Middle frontal gyrus (tissue), 1 donor: Measurements from ENCODE around the gene SPCS1.
"Not testable (repeated sequence)": the region's sequence is repeated elsewhere in the genome, so short reads cannot be mapped to it uniquely, and the experiment has no call there.

Experiments
- DNase-seq: peaks from one replicate; pipeline ENCODE4 v3.0.0-alpha.2; 2015; ENCODE audit warnings: low spot score; ENCODE audit errors: extremely low spot score

Gene SPCS1

GRCh38 chr3:52694528-52695189, 11.2 kb upstream of the SPCS1 start:
- DNase-seq: no peak

DNA sequence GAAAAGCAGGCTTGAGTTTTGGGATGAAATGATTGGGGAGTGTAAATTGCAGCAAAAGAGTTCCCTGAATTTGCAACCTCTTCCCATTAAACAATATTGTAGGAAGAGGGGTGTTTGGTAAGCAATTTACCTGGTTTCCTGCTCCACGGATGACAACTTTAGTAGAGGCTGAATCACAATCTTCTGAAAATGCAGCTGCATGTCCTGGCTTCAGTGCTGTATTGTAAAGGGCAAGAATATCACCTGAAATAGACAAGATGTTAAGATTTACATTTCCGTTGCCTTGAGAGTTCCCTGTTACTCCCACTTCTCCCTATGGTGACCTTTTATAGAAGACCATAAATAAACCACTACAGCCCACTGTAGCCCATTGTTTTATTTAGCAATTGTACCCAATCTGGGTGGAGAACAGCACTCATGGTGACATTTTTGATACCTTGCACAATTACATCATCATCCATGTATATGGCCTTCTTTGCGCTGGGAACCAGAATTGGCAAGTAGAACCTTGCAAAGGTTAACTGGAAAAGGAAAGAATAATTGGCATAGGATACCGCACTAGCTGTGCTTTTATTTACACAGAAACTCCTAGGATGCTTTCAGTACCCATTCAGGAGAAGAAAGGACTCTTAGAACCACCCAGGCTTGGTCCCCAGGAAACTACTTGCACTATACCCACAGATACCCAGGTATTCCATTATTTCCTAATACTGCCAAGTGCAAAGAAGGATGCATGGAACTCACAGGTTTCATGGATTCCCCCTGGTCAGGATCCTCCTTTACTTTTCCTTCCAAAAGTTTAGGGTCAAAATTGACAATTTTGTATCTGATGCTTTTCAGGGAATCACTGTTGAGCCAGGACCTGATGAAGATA, 9.9 kb upstream of the SPCS1 start:
- DNase-seq: no peak

DNA sequence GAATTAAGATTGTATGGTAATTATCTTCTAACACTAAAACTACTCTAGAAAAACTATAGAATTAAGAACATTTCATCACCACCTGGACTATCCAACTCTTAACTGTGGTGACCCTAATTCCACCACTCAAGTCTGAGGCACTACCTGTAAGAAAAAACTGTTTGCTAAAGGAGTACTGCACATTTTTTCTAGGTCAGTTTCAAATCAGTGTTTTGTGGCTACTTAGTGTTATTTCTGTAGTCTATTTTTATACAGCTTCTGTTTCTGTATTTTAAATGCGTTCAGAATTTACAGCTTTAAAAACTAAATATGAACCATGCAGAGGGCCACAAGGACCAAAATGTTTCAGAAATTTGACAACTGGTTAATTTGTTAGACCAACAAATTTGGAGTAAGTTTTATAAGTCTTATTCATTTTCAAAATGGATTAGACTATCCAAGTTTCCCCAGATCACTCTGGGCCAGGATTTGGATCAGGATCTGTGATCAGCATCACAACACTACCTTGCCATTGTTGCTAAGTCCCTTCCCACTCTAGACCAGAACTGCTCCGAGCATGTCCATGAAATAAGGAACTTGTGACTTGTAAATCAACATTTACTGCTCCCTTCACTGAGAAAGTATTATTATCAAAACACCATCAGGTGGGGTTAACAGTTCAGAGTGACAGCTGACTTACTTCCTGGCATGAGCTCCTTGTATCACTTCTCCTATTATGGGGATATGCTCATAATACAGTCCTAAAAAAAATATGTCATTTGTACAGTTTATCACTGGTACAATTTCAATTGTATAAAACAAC, 8.9 kb upstream of the SPCS1 start:
- no peak for DNase-seq

- DNase-seq: no peak
Measured at GRCh38 chr3:52697632-52697965, 8.3 kb upstream of the SPCS1 start.

GRCh38 chr3:52703341-52703740, 2.6 kb upstream of the SPCS1 start:
- DNase-seq: no peak

- no peak for DNase-seq
Measured at GRCh38 chr3:52704611-52705437, 1.1 kb upstream of the SPCS1 start.

- no peak for DNase-seq
Measured at GRCh38 chr3:52705438-52705687, 543 bp upstream of the SPCS1 start.

- no peak for DNase-seq
Measured at GRCh38 chr3:52707585-52707984, 1.7 kb downstream of the SPCS1 start.

GRCh38 chr3:52710512-52710911, 4.6 kb downstream of the SPCS1 start:
- no peak for DNase-seq

DNA sequence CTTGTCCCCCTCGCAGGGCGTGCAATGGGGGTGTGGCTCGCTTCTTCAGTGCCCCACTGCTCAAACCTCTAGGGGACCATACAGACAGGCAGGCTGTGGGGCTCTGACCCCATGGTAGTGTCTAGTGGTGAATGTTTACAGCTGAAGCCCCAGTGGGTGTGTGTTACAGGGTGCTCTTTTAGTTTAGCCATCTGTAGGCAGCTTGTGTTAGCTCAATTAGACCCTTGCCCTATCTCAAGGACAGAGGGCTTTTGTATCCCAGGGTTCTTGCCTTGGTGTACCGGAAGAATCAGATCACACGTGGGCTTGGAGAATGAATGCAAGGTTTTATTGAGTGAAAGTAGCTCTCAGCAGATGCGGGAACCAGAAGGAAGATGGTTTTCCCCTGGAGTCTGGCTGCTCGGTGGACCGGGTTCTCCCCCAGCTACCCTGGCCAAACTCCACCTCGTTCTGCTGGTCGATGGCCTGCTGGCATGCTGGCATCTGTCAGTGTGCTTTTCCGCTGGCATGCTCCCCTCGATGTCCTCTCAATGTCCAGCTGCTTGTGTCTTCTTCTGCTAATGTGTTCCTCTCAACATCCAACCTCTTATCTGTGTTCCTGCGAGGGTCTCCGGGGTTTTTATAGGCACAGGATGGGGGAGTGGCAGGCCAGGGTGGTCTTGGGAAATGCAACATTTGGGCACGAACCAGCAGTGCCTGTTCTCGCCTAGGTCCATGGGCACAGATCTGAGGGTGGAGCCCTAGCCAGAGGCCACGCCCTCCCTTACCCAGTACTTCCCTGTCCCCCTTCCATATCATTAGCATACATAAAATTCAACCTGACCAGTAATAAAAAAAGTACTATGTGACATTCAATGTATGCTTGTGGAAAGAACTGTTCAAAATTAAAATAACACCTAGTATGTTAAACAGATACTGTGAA, 6.6 kb downstream of the SPCS1 start:
- DNase-seq: no peak

GRCh38 chr3:52714335-52715302, 8.7 kb downstream of the SPCS1 start:
- DNase-seq: no peak

- no peak for DNase-seq
Measured at GRCh38 chr3:52715714-52716305, 9.9 kb downstream of the SPCS1 start.

DNA sequence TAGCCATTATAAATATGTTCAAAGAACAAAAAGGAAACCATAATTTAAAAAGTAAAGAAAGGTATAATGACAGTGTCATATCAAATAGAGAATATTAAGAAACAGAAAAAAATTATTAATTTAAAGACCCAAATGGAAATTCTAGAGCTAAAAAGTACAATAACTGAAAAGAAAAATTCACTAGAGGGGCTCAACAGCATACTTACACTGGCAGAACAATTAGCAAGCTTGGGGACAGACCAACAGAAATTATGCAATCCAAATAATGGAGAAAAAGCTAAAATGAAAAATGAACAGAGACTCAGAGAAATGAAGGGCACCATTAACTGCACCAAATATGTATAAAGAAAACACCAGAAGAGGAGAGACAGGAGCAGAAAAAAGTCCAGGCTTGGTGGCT, 13.7 kb downstream of the SPCS1 start:
- DNase-seq: no peak

GRCh38 chr3:52721002-52721729, 15.3 kb downstream of the SPCS1 start:
- DNase-seq: no peak

DNA sequence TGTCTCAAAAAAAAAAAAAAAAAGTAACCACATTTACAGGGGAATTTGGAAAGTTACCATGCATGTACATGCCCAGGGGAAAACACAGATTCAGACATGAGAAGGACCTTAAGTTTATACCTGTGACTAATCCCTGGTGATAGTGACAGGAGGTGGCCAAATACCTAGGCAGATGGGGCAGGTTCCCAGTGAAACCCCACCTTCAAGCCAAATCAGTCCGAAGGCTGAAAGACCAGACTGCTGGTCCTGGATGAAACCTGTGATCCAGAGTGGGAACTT, 15.8 kb downstream of the SPCS1 start:
- DNase-seq: no peak

GRCh38 chr3:52722491-52722890, 16.6 kb downstream of the SPCS1 start:
- DNase-seq: no peak

DNA sequence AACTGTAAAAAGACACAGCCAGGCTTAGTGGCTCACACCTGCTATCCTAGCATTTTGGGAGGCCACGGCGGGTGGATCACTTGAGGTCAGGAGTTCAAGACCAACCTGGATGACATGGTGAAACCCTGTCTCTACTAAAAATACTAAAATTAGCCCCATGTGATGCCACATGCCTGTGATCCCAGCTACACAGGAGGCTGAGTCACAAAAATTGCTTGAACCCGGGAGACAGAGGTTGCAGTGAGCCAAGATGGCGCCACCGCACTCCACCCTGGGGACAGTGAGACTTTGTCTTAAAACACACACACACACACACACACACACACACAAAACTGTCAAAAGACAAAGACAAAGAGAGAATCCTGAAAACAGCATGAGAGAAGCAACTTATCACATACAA, 18.0 kb downstream of the SPCS1 start:
- no peak for DNase-seq

GRCh38 chr3:52724511-52724910, 18.6 kb downstream of the SPCS1 start:
- no peak for DNase-seq

DNA sequence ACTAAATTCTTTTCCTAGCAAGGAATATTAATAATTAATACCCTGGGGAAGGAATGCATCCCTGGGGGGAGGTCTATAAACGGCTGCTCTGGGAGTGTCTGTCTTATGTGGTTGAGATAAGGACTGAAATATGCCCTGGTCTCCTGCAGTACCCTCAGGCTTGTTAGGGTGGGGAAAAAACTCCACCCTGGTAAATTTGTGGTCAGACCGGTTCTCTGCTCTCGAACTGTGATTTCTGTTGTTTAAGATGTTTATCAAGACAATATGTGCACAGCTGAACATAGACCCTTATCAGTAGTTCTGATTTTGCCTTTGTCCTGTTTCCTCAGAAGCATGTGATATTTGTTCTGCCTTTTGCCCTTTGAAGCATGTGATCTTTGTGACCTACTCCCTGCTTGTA, 22.8 kb downstream of the SPCS1 start:
- DNase-seq: not testable (repeated sequence)
